HK-2 (cell line): ENCODE results near the gene MSANTD1.

Experiments
- DNase-seq: peaks from one replicate; pipeline ENCODE4 v3.0.0-alpha.2; 2018; ENCODE audit not compliant: unreplicated experiment

The MSANTD1 gene

DNA sequence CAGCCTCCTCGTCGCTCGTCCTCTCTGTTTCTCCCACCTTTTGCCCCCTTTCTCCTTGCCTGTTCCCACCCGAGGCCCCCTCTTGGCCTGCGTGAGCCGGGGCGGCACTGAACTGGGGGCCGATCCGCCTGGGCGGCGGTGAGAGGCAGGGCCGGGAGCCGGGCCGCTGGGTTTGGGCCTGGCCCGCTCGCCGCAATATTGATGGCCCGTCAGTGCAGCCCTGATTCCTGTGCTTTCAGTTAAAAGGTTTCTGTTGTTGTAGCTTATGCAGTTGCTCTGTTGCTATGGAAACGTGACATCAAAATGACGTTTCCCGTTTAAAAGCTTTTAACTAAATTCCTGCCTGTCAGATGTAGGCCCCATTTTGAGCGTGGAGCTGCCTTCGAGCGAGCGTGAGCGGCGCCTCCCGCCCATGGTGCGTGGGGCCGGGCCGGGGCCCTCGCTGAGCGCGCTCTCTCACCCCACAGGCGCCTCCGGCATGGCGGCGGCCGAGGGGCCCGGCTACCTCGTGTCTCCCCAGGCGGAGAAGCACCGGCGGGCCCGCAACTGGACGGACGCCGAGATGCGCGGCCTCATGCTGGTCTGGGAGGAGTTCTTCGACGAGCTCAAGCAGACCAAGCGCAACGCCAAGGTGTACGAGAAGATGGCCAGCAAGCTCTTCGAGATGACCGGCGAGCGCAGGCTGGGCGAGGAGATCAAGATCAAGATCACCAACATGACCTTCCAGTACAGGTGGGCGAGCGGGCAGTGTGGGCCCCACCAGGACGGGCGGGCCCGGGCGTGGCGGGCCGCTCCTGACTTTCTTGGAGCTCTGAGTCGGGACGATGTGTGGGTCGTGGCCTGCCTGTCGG, at the start of gene MSANTD1:
TSS of gene MSANTD1 (plus strand) at position 349 of the 851 bp plus-strand sequence. CDS start at position 413, 64 bp downstream.
- DNase-seq: no peak

DNA sequence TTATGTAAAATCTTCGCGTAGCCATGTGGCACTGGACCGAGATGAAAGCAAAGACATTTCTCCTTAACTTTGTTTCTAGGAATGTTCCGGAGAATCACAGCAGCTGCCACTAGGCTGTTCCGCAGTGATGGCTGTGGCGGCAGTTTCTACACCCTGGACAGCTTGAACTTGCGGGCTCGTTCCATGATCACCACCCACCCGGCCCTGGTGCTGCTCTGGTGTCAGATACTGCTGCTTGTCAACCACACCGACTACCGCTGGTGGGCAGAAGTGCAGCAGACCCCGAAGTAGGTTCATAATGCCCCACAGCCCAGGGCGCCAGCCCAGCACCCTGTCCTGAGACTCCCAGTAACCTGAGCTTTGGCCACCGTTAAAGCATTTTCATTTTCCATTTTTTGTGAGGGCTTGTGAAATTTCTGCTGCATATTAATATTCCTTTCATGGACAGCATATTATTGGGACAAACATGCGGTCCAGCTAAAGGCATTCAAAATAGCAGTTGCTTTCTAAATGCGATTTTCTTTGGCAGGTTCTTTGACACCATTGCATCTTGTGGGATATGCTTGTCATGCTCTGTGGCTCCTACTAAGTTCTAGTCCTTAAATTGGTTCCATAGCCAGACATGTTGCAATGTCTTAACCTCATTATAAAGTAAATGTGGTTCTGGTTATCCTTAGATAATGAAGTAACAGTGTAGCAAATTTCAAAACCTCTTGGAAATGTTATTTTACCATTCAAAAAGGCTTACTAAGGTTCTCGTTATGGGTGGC, 49.1 kb upstream of the MSANTD1 start:
- DNase-seq: no peak

DNA sequence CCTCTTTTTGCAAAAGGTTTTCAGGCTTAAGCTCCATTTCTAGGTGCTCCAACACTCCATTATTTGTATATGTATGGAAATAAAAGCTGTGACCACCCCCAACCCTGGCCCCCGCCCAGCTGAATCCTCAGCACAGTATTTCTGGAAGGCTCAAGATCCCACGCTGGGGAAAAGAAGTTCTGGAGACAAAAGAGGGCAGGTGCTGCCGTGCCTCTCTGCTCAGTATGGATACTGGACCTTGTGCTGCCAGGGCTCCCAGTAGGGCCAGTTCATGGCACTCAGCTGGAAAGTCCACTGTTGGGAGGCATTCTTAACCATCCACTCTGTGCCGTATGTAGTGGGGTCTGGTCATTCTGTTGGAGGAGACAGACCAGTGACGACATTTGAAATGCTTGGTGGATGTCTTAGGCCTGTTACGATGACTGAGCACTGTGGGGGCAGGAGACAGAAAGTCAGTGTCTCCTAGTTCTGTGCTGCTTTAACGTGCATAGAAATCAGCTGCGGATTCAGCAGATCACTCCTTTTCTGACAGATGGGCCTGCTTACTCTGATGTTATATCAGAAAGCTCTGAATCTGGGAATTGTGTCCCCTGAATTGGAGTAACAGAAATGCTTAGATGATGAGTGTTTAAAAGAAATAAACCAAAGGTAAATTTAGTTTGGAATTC, 48.4 kb upstream of the MSANTD1 start:
- no peak for DNase-seq

DNA sequence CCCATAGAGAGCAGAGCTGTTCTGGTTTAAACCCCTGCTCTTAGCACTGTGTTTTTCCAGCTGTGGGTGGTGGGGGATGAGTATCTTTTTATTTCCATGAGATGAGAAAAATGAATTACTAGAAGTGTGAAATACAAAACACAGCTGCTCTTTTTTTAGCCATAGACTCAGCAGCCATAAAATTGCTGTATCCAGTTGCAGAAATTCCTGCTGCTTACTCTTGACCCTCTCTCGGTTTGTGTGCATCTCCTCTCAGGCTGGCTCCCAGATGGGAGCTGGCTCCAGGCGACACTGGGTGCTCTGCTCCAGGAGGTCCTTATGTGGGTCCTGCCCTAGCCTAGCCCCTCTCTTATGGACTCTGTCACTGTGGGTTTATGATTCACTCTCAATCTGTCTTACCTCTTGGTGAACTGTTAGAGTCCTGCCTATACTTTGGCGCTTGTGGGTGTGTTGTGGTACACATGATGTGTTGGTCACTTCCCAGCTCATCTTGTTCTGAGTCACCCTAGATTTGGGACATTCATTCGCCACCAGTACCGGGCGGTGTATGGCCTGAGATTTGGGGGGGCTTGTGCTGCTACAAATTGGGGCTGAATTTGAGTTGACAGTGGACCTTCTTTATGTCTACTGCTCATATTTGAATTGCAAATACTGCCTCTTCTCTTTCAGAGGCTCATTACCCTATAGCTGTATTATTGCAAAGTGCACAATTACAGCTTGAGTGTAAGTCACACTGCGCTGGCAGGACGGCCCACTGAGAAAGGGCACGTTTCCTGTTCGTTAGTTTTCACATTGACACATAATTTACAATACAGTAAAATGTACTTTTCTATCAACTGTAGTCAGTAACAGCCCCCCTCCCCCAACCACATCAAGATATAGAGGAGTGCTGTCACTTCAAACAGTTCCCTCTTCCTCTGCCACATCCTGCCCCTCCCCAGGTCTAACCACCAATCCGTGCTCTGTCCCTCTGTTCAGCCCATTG, 46.9 kb upstream of the MSANTD1 start:
- no peak for DNase-seq

DNA sequence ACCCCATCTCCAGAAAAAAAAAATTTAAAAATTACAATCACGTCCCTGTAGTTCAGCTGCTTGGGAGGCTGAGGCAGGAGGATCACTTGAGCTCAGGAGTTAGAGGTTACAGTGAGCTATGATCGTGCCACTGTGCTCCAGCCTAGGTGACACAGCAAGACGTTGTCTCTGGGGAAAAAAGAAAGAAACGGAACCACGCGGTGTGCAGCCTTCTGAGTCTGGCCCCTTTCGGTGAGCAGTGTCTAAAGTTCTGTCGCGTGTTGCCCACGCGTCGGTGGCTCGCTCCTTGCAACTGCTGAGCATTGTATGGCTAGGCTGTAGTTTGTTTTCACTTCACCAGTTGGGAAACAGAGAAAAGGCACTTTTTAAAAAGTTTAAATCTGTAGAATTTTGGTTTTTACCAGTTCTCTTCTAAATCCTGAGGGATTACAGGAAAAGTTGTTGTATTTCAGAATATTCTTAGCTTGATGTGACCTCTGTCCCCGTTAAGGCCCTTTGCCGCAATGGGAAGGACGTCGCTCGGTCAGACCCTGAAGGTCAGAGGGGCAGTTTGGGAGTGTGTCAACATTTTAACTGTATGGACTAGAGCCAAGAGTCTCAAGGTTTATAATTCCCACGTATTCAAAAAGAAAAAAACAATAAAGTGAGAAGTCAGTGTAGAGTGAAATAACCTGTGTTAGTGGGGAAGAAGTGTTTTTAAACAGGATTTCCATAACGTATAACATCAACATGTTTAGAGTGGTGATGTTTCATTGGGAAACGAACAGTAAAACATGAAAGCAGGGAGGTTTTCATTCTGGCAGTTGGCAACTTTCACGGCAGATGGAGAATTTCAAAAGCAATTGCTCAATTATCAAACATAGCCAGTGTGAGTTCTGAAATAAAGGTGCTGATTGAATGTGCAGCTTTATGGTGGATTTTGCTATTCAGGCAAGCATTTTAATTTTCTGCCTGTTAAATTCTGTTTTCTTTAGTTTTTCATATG, 45.8 kb upstream of the MSANTD1 start:
- DNase-seq: no peak

DNA sequence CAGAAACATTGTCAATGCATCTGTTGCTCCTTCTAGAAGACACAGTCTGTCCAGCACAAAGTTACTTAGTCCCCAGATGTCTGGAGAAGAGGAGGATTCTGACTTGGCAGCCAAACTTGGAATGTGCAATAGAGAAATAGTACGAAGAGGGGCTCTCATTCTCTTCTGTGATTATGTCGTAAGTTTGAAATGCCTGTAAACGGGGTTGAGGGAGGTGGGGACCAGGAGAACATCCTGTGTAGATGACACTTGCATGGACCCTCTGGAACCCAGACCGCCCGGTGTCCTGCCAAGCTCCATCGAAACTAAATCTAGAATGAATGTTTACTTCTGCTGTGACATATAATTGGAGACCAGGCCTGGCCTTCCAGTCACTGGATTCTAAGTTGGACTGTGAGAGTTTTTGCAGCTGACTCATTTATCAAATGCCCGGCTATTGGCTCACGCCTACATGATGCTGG, 45.0 kb upstream of the MSANTD1 start:
- no peak for DNase-seq

DNA sequence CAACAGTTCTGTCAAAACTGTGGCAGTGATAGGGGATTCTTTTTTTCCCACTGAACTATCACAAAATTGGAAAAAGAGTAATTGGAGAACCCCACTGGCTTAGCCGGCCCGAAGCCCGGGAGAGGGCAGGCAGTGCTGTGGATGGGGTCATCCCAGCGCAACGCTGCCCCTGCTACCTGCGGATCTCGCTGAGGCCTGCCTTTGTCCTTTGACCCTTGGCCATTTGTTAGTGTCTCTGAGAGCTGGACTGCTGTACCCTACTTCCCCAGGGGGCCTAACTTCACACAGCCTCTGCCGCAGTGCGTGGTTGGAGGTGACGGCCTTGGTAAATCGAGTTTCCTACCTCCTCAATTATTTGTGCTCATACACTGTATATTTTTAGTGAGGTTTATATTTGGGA, 43.0 kb upstream of the MSANTD1 start:
- DNase-seq: no peak

DNA sequence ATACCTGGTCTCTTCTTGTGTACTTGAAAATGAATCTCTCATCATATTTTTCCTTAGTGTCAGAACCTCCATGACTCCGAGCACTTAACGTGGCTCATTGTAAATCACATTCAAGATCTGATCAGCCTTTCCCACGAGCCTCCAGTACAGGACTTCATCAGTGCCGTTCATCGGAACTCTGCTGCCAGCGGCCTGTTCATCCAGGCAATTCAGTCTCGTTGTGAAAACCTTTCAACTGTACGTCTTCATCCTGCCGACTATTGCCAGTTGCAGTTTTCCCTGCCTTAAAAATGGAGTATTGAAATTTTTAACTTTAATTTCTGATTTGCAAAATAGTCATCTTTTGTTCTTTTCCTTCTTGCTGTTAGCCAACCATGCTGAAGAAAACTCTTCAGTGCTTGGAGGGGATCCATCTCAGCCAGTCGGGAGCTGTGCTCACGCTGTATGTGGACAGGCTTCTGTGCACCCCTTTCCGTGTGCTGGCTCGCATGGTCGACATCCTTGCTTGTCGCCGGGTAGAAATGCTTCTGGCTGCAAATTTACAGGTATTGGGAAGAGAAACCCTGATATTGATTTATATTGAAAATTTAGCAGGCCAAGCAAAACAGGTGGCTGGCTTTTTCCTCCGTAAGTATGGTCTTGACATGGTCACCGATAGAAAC, 42.4 kb upstream of the MSANTD1 start:
- no peak for DNase-seq

DNA sequence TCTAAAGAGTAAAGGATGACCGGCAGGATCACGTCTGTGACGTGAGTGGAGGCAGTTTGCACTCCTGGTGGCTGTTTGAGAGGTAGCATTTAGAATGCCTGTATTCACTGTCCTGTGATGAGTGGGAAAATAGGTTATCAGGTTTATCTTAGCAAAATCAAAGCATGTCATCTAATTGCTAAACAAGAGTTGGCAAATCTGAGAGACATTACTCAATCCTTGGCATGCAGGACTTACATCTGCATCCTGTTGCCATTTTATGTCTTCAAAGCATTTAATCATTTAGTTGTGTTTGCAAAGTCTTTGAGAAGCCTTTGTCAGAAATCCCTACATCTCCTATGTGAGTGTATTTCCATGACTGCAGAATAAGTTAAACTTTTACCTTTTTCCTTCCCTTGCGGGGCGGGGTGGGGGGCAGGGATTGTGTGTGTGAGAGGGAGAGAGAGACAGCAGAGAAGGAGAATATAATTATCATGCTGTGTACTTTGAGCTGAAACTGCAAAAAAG, 41.4 kb upstream of the MSANTD1 start:
- no peak for DNase-seq

DNA sequence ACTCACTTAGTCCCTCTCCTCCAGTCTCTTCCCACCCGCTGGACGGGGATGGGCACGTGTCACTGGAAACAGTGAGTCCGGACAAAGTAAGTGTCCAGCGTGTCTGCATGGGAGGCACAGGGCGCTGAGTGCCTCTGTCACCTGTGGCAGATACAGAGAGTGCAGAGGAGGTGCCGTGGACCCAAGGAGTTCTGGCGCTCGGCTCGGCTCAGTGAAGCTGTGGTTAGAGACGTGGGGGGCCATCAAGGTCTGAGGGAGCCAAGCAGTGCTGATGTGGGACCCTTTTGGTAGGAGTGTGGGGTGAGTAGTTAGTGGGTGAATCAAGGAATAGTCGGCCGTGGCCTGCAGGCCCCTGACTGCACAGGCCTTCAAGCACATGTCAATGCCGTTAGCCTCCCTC, 40.1 kb upstream of the MSANTD1 start:
- DNase-seq: no peak

DNA sequence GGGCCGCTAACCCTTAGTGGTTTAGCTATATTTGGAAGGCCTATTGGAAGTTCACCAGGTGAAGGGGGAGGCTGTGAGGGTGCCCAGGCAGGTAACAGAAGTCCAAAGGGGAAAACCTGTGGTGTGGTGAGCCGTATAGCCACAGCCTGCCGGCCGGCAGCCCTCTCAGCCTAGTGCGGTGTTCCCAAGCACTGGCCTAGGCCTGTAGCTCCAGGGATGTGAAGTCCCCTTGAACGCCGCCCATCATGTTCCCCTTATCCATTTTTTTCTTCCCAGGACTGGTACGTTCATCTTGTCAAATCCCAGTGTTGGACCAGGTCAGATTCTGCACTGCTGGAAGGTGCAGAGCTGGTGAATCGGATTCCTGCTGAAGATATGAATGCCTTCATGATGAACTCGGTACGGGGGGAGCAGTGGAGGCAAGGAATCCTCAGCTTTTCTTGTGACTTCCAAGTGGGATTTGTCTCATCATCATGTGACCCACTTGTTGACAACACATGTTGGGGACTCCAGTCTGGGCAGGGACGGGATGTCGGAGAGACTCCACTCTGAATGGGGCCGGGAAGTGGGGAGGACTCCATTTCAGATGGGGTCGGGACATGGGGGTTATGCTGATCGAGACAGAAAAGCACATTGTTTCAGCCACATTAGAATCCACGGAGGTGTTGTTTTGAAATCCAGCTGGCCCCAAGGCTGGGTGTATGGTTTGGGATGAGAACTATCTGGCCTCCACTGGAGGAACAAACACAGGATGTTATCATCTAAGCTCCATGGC, 39.2 kb upstream of the MSANTD1 start:
- no peak for DNase-seq

DNA sequence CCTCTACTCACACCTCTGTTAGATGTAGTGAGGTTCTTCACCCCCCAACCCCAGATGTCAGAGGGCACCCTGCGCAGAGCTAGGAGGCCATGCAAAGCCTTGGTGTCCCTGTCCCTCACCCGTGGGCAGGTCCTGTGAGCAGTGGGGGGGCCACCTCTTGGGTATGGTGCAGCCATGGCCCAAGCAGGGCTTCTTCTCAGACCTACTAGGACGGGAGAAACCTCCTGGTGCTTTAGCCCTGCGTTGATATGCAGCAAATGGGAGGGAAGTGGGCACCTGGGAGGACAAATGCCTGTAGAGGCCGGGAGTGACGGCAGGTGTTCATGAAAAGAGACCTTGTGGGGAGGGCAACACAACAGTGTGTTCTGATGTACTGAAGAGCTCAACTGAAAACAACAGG, 38.5 kb upstream of the MSANTD1 start:
- no peak for DNase-seq

DNA sequence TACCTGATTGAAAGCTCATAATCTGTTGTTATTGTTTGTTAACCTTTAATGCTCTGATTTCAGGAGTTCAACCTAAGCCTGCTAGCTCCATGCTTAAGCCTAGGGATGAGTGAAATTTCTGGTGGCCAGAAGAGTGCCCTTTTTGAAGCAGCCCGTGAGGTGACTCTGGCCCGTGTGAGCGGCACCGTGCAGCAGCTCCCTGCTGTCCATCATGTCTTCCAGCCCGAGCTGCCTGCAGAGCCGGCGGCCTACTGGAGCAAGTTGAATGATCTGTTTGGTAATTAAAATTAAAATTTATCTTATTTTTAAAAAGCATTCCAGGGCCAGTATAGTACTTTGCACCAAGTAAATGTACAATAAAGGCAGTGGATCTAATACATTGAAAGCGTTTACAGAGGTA, 37.1 kb upstream of the MSANTD1 start:
- no peak for DNase-seq

DNA sequence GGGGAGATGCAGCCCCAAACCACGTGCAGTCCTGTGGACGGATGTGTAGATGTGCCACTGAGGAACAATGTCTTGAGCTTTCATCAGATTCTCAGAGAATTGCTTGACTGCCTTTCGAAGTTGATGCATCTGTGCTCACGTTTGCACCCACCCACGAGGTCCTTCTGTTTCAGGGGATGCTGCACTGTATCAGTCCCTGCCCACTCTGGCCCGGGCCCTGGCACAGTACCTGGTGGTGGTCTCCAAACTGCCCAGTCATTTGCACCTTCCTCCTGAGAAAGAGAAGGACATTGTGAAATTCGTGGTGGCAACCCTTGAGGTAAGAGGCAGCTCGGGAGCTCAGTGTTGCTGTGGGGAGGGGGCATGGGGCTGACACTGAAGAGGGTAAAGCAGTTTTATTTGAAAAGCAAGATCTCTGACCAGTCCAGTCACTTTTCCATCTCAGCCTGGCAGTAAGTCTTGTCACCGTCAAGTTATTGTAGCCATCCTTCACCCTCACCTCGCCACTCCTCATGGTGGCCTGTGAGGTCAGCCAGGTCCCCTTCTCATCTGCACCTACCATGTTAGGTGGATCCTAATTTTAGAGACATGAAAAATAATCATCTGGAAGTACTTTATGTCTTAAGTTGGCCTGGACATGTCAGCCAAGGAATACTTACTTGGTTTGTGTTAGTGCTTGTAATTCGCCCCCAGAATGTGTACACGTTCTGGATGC, 36.4 kb upstream of the MSANTD1 start:
- no peak for DNase-seq

DNA sequence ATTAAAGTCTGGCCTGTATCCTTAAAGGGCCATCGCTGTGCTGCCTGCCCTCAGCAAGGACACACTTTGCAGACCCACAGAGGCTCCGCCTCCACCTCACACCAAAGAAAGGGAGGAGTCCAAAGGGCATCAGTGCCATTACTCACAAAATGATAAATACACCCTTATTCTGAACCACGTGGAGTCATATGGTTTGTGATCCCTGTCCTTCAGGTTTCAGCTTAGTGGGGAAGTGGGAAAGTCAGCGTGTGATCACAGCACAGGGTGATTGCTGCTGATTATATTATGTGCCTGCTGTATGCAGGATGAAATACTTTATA, 35.9 kb upstream of the MSANTD1 start:
- DNase-seq: no peak

DNA sequence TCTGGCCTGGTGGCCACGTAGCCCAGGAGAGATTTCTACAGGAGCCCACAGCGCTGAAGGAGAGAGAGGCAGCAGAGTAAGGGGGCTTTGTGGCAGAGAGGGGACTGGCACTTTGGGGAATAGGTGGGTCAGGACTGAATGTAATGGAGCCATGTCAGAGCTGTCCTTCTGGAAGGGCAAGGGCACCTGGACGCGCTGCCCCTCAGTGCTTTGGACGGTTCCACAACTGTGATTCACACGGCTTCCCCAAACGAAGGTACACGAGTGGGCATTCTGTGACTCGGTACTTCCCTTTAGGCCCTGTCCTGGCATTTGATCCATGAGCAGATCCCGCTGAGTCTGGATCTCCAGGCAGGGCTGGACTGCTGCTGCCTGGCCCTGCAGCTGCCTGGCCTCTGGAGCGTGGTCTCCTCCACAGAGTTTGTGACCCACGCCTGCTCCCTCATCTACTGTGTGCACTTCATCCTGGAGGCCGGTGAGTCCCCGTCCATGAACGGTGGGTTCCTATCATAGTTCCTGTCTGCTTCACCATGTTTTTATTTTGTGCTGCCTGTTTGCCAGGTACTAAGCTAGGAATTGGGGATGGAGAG, 35.2 kb upstream of the MSANTD1 start:
- no peak for DNase-seq

DNA sequence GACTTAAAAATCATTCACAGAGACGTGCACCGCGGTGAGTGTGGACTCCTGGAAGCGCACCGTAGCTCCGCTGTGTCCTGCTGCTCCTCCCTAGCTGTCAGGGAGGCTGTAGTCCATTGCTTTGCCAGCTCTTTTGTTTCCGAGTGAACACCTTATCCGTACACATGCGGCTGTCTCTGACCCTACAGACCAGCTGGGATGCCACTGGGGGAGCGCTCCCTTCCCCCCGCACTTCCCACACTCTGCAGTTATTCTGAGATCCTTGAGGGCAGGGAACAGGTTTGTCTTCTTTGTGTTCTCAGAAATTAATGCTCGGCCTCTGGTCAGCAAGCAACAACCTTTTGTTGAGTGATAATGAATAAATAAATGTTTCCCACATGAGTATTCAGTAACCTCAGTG, 33.7 kb upstream of the MSANTD1 start:
- no peak for DNase-seq

DNA sequence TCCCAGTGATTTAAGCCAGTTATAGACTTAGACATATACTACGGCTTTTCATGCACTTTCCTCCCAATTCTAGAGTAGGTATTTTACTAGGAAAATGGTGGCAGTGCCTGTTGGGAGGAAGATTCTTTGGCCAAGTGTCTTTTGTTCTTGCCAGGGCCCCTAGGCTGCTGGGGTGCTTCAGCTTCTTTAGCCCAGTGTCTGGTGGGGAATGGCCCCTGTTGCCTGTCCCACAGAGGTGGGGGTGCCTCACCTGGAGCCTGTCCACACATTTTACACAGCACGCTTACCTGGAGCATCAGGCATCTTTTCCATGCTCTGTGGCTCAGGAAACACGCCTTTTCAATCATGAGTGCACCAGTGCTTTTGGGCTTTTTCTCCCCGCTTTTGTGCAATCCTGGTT, 33.2 kb upstream of the MSANTD1 start:
- DNase-seq: no peak
